GM12878 (cell line): ENCODE data around the gene SIGLEC10. TPM values are rescaled to one million over a fixed set of nuclear protein-coding genes. Genes with fewer than 3 reads are reported as not detected.

Source experiments
- ATAC-seq: fragments of 200-7000 bp; cut with Tn5 transposase; 3 replicates; pipeline ENCODE4 v1.9.1; 2020; ENCODE audit warnings: mild to moderate bottlenecking, moderate library complexity
- BruUV-seq: library from RNA; stranded (reverse); fragments of 400-500 nt; replicated peaks from 2 replicates; lab custom pipeline; 2021; lab: Mats Ljungman, UMichigan
- CTCF ChIA-PET: fragments of 300-600 bp; sonication (Branson Sonifier 250); formaldehyde crosslinking; extraction: SDS; loops from one replicate; lab custom pipeline; 2021; ENCODE audit warnings: inconsistent platforms; lab: Yijun Ruan, JAX
- POLR2A ChIA-PET: fragments of 350-600 bp; formaldehyde crosslinking; extraction: SDS; loops from one replicate; lab custom pipeline; 2021; ENCODE audit warnings: inconsistent platforms; lab: Charles Lee
- RAD21 ChIA-PET: fragments of 300-600 bp; sonication (Branson Sonifier 250); formaldehyde crosslinking; loops from one replicate; lab custom pipeline; 2023; ENCODE audit warnings: antibody characterized with exemption; ENCODE audit not compliant: unreplicated experiment; lab: Charles Lee
- SMC1A ChIA-PET: fragments of 300-600 bp; sonication (Branson Sonifier 250); formaldehyde crosslinking; loops from one replicate; lab custom pipeline; 2023; ENCODE audit not compliant: unreplicated experiment, uncharacterized antibody; lab: Charles Lee
- DNase-seq: peaks from one replicate; pipeline ENCODE4 v3.0.0-alpha.2; 2011; ENCODE audit warnings: low read depth, low spot score
- FAIRE-seq: peaks from 3 replicates; lab custom pipeline; 2011; peaks lifted over from hg19 to GRCh38; lab: Jason Lieb, UNC
- H2AFZ ChIP-seq: 2 replicates; pipeline ENCODE4 v1.6.0; 2011; ENCODE audit warnings: low read depth, low read length, control low read depth; ENCODE audit not compliant: control insufficient read depth
- H3K27ac ChIP-seq: 2 replicates; pipeline ENCODE4 v1.5.1; 2011; ENCODE audit warnings: control low read depth; ENCODE audit not compliant: control insufficient read depth, insufficient read depth
- H3K27me3 ChIP-seq, 2 experiments: replicated peaks in 1 of 2; 2 replicates each; pipeline versions ENCODE4 v1.6.0 to v1.6.1; 2011; ENCODE audit warnings: low read length in 1 of 2; ENCODE audit not compliant: control insufficient read depth in 2 of 2, insufficient read depth in 2 of 2
- H3K36me3 ChIP-seq, 2 experiments: 2 replicates each; pipeline ENCODE4 v1.5.1; 2011; ENCODE audit warnings: low read length in 1 of 2; ENCODE audit not compliant: control insufficient read depth in 2 of 2, insufficient read depth in 2 of 2
- H3K4me1 ChIP-seq: 2 replicates; pipeline ENCODE4 v1.6.1; 2011; ENCODE audit warnings: mild to moderate bottlenecking, low read length, moderate library complexity, mixed read lengths; ENCODE audit not compliant: control insufficient read depth, insufficient read depth
- H3K4me2 ChIP-seq: 2 replicates; pipeline ENCODE4 v1.6.0; 2011; ENCODE audit warnings: control low read depth; ENCODE audit not compliant: control insufficient read depth, insufficient read depth
- H3K4me3 ChIP-seq: fragments of 200-600 bp; sonication (generic); 2 replicates; pipeline ENCODE4 v1.5.1; 2016
- H3K79me2 ChIP-seq: 2 replicates; pipeline ENCODE4 v1.6.0; 2011; ENCODE audit warnings: low read length; ENCODE audit not compliant: control insufficient read depth, insufficient read depth
- H3K9ac ChIP-seq: 2 replicates; pipeline ENCODE4 v1.8.0; 2011; ENCODE audit warnings: low read length, control low read depth, mixed read lengths; ENCODE audit not compliant: control insufficient read depth, insufficient read depth
- H3K9me3 ChIP-seq: replicated peaks from 3 replicates; pipeline ENCODE4 v1.5.1; 2011; ENCODE audit warnings: mild to moderate bottlenecking, low read length; ENCODE audit not compliant: control insufficient read depth, insufficient read depth
- H4K20me1 ChIP-seq: 2 replicates; pipeline ENCODE4 v1.6.0; 2011; ENCODE audit not compliant: control insufficient read depth, insufficient read depth
- MEF2B ChIP-seq: fragments of 450-650 bp; IDR thresholded peaks from 2 replicates; pipeline ENCODE4 v1.6.1; 2018; ENCODE audit warnings: mild to moderate bottlenecking, moderate library complexity; ENCODE audit not compliant: partially characterized antibody, poor library complexity, severe bottlenecking
- TCF12 ChIP-seq: IDR thresholded peaks from 2 replicates; pipeline ENCODE4 v1.6.1; 2011; ENCODE audit warnings: low read depth, mild to moderate bottlenecking, low read length
- WGBS: methylation state at CpG from one replicate; pipeline ENCODE4 v1.1.6; 2016; ENCODE audit warnings: low lambda C conversion rate; ENCODE audit not compliant: insufficient replicate concordance, insufficient coverage; ENCODE audit errors: missing lambda C conversion rate; 5-methylcytosine and 5-hydroxymethylcytosine counted together
- in situ Hi-C: fragments of 300-500 bp; cut with MboI; formaldehyde crosslinking; loops from 9 replicates; pipeline ENCODE4 v1.14.3; 2018; ENCODE audit warnings: mixed read lengths
- intact Hi-C: fragments of 100-400 bp; cut with micrococcal nuclease; formaldehyde crosslinking; loops from one replicate; pipeline ENCODE4 v1.14.2; 2022; ENCODE audit not compliant: unreplicated experiment
- polyA plus RNA-seq, 11 experiments: library from polyadenylated mRNA; depleted of rRNA in 4 of 11; unstranded in 6 of 11; stranded (reverse) in 5 of 11; fragments of >200 nt; fragmentation: Nextera tagmentation in 4 of 11; fragmentation: Illumina TruSeq in 1 of 11; extraction: Ambion mirVana in 4 of 11; extraction: Trizol in 1 of 11; gene quantifications; 1 replicate in 1 of 11; 2 replicates in 10 of 11; pipeline versions ENCODE4 v1.2.1 to v1.2.3, GENCODE V29; 2011 to 2016; ENCODE audit warnings: inconsistent platforms in 2 of 11, missing spikeins in 2 of 11, low read depth in 1 of 11
- total RNA-seq, 4 experiments: library from RNA; depleted of rRNA in 3 of 4; stranded (reverse); fragments of >200 nt in 3 of 4; fragmentation: Illumina TruSeq in 1 of 4; extraction: Trizol in 1 of 4; gene quantifications; 2 replicates each; pipeline versions ENCODE4 v1.2.1 to v1.2.3, GENCODE V29; 2013 to 2021
- TF ChIP-seq, protein P1 (sequence below): fragments of 450-650 bp; formaldehyde crosslinking; IDR thresholded peaks from 2 replicates; pipeline ENCODE4 v1.4.0; 2022; ENCODE audit warnings: mild to moderate bottlenecking, moderate library complexity
- TF ChIP-seq, protein P2 (sequence below): IDR thresholded peaks from 2 replicates; pipeline ENCODE4 v1.6.1; 2012; ENCODE audit warnings: low read depth, low read length, improper control_type of control experiment
- TF ChIP-seq, protein P3 (sequence below): fragments of 450-650 bp; IDR thresholded peaks from 2 replicates; pipeline ENCODE4 v1.6.1; 2014; ENCODE audit warnings: mild to moderate bottlenecking
- TF ChIP-seq, protein P4 (sequence below): fragments of 450-650 bp; IDR thresholded peaks from 2 replicates; pipeline ENCODE4 v1.6.1; 2016; ENCODE audit warnings: mild to moderate bottlenecking
- TF ChIP-seq, protein P5 (sequence below), 3 experiments: IDR thresholded peaks in 2 of 3; conservative IDR thresholded peaks in 1 of 3; 2 replicates each; pipeline ENCODE4 v1.5.1; 2011; ENCODE audit warnings: low read depth in 3 of 3, low read length in 3 of 3, mild to moderate bottlenecking in 3 of 3, control low read depth in 2 of 3, moderate library complexity in 2 of 3, inconsistent platforms in 1 of 3, mixed read lengths in 1 of 3; ENCODE audit not compliant: control insufficient read depth in 2 of 3, insufficient read depth in 1 of 3; ENCODE audit errors: extremely low read depth in 1 of 3
- TF ChIP-seq, protein P6 (sequence below): fragments of 450-650 bp; conservative IDR thresholded peaks from 2 replicates; pipeline ENCODE4 v1.6.1; 2017; ENCODE audit warnings: mild to moderate bottlenecking, moderate library complexity

SIGLEC10 gene
- total and polyA plus RNA-seq, 10 of the 15 experiments (the other 5 are each of a cell fraction or from before 2014, with no cell fraction given) = 2.3 to 16.8 (median 7.8) TPM

DNA sequence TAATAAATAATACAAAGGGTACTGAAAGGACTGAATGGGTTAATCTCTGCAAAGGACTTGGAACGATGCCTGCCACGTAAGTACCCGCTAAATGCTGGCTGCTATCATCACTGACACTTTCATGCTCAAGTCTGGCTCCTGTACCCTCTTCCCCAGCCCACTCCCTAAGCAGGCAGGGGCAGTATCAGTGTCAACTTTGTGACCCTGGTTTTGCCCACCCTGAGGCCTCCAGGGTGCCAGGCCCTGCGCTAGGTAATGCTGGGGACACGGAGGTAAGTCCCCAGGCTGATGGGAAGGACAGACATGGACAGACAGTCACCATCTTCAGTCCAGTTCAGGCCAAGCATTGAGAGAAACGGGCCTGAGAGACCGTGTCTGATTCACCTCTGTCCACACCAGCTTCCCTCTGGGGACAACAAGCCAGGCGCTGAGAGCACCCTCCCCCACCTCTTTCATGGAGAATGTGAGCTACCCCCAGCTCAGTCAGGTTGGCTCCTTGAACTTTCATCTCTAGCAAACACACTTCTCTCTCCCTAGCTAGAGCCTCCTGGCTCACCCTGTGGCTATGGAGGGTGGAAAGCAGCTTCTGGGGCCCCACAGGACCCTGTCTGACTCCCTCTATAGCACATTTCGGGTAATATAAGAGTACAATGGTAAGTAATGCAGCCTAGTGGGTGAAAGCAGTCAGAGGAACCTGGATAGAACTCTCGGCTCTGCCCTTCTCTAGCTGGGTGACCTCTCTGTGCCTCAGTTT is 52.1 kb downstream of the SIGLEC10 start:
- Histone ChIP-seq H3K79me2 (peaks cover 18% of the 10 kb centered on the region), H3K4me3 (peak overlapping the region; percentile 85)

More for the DNA sequence above, 52.1 kb downstream of the SIGLEC10 start:
- WGBS = 44% methylated on average over 10 of the region's 10 CpGs
- ATAC-seq = peak; percentile 8
- in situ Hi-C loops = loop anchor here (10.0 to 25.0 kb wide), 2 partner anchors 551 to 1028 kb away; partner anchors contain the start of gene KCNC3
- POLR2A ChIA-PET = interaction anchor here (0.6 to 2.5 kb wide), 8 partner anchors 9 to 339 kb away, joined by 3 to 26 read pairs (median 3); no protein-coding TSS in a partner anchor
- no TSS peak for BruUV-seq
- Histone ChIP-seq H3K27me3 (no peaks in the 10 kb centered on the region), H3K36me3 (no peaks in the 10 kb centered on the region), H3K9ac (peak overlapping the region; percentile 92), H2AFZ (peak overlapping the region; percentile 76), H3K9me3 (no peaks in the 10 kb centered on the region), H3K27ac (peak overlapping the region; percentile 92), H3K4me1 (peaks cover 9% of the 10 kb centered on the region), H3K4me2 (peak overlapping the region; percentile 94), H4K20me1 (no peaks in the 10 kb centered on the region)
- DNase-seq = no peak
- SMC1A ChIA-PET = interaction anchor here (0.9 to 1.4 kb wide), 5 partner anchors 13 to 42 kb away, joined by 3 to 9 read pairs (median 4); no protein-coding TSS in a partner anchor
- TF ChIP-seq TCF12 (no peak), MEF2B (peak; percentile 23)
- TF ChIP-seq, protein P1, sequence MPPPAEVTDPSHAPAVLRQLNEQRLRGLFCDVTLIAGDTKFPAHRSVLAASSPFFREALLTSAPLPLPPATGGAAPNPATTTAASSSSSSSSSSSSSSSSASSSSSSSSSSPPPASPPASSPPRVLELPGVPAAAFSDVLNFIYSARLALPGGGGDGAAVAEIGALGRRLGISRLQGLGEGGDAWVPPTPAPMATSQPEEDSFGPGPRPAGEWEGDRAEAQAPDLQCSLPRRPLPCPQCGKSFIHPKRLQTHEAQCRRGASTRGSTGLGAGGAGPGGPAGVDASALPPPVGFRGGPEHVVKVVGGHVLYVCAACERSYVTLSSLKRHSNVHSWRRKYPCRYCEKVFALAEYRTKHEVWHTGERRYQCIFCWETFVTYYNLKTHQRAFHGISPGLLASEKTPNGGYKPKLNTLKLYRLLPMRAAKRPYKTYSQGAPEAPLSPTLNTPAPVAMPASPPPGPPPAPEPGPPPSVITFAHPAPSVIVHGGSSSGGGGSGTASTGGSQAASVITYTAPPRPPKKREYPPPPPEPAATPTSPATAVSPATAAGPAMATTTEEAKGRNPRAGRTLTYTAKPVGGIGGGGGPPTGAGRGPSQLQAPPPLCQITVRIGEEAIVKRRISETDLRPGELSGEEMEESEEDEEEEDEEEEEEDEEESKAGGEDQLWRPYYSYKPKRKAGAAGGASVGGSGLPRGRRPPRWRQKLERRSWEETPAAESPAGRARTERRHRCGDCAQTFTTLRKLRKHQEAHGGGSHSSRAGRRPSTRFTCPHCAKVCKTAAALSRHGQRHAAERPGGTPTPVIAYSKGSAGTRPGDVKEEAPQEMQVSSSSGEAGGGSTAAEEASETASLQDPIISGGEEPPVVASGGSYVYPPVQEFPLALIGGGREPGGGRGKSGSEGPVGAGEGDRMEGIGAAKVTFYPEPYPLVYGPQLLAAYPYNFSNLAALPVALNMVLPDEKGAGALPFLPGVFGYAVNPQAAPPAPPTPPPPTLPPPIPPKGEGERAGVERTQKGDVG = no peak
- TF ChIP-seq, protein P2, sequence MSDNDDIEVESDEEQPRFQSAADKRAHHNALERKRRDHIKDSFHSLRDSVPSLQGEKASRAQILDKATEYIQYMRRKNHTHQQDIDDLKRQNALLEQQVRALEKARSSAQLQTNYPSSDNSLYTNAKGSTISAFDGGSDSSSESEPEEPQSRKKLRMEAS = no peak
- TF ChIP-seq, protein P3, sequence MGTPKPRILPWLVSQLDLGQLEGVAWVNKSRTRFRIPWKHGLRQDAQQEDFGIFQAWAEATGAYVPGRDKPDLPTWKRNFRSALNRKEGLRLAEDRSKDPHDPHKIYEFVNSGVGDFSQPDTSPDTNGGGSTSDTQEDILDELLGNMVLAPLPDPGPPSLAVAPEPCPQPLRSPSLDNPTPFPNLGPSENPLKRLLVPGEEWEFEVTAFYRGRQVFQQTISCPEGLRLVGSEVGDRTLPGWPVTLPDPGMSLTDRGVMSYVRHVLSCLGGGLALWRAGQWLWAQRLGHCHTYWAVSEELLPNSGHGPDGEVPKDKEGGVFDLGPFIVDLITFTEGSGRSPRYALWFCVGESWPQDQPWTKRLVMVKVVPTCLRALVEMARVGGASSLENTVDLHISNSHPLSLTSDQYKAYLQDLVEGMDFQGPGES = no peak
- TF ChIP-seq, protein P4, sequence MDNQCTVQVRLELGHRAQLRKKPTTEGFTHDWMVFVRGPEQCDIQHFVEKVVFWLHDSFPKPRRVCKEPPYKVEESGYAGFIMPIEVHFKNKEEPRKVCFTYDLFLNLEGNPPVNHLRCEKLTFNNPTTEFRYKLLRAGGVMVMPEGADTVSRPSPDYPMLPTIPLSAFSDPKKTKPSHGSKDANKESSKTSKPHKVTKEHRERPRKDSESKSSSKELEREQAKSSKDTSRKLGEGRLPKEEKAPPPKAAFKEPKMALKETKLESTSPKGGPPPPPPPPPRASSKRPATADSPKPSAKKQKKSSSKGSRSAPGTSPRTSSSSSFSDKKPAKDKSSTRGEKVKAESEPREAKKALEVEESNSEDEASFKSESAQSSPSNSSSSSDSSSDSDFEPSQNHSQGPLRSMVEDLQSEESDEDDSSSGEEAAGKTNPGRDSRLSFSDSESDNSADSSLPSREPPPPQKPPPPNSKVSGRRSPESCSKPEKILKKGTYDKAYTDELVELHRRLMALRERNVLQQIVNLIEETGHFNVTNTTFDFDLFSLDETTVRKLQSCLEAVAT = 0 out of 2 replicates have a peak, but pooled peaks have one; percentile 2
- TF ChIP-seq, protein P5, sequence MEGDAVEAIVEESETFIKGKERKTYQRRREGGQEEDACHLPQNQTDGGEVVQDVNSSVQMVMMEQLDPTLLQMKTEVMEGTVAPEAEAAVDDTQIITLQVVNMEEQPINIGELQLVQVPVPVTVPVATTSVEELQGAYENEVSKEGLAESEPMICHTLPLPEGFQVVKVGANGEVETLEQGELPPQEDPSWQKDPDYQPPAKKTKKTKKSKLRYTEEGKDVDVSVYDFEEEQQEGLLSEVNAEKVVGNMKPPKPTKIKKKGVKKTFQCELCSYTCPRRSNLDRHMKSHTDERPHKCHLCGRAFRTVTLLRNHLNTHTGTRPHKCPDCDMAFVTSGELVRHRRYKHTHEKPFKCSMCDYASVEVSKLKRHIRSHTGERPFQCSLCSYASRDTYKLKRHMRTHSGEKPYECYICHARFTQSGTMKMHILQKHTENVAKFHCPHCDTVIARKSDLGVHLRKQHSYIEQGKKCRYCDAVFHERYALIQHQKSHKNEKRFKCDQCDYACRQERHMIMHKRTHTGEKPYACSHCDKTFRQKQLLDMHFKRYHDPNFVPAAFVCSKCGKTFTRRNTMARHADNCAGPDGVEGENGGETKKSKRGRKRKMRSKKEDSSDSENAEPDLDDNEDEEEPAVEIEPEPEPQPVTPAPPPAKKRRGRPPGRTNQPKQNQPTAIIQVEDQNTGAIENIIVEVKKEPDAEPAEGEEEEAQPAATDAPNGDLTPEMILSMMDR (IDR thresholded peaks at IDR 0.05 in 2 of 3, conservative IDR thresholded peaks at IDR 0.05 in 1 of 3; ENCODE audit: control insufficient read depth in 2 of 3, extremely low read depth in 1 of 3, insufficient read depth in 1 of 3, low read depth in 3 of 3, low read length in 3 of 3) = peak in 1 of 3 experiments; percentile 9; a peak in 1 of 6 replicates
- TF ChIP-seq, protein P6, sequence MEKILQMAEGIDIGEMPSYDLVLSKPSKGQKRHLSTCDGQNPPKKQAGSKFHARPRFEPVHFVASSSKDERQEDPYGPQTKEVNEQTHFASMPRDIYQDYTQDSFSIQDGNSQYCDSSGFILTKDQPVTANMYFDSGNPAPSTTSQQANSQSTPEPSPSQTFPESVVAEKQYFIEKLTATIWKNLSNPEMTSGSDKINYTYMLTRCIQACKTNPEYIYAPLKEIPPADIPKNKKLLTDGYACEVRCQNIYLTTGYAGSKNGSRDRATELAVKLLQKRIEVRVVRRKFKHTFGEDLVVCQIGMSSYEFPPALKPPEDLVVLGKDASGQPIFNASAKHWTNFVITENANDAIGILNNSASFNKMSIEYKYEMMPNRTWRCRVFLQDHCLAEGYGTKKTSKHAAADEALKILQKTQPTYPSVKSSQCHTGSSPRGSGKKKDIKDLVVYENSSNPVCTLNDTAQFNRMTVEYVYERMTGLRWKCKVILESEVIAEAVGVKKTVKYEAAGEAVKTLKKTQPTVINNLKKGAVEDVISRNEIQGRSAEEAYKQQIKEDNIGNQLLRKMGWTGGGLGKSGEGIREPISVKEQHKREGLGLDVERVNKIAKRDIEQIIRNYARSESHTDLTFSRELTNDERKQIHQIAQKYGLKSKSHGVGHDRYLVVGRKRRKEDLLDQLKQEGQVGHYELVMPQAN = no peak
- intact Hi-C loops = no loop called here
- CTCF ChIA-PET = interaction anchor here (0.5 to 1.6 kb wide), 10 partner anchors 9 to 72 kb away, joined by 3 to 15 read pairs (median 5); no protein-coding TSS in a partner anchor
- peak; percentile 84 for FAIRE-seq
- RAD21 ChIA-PET = interaction anchor here (0.8 to 2.2 kb wide), 4 partner anchors 12 to 52 kb away, joined by 3 to 23 read pairs (median 4); partner anchors contain the start of gene SIGLEC10
